Cerebellar cortex (tissue), 1 donor: ENCODE results near the gene HOGA1.
"Not testable (repeated sequence)": the region's sequence is repeated elsewhere in the genome, so short reads cannot be mapped to it uniquely, and the experiment has no call there.

Experiments
- DNase-seq: peaks from one replicate; pipeline ENCODE4 v3.0.0-alpha.2; 2015; ENCODE audit warnings: low spot score

HOGA1 gene

DNA sequence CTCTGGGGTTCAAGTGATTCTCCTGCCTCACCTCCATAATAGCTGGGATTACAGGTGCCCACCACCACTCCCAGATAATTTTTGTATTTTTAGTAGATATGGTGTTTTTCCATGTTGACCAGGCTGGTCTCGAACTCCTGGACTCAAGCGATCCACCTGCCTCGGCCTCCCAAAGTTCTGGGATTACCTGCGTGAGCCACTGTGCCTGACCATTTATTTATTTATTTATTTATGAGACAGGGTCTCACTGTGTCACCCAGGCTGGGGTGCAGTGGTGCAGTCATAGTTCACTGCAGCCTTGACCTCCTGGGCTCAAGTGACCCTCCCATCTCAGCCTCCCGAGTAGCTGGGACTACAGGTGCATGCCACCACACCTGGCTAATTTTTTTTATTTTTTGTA is 29.9 kb upstream of the HOGA1 start:
- not testable (repeated sequence) for DNase-seq

DNA sequence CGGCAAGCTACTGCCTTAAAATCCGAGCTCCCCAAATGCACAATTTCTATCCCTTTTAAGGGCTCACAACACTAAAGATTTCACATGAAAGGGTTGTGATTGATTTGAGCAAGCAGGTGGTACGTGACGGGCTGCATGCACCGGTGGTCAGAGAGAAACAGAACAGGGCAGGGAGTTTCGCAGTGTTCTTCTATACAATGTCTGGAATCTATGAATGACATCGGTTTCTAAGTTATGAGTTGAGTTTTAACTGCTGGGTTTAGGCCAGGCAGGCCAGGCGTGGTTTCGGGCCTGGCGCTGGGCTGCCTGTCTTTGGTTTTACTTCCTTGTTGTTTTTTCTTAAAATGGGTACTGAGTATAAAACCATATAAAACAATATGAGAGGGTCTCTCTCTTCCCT is 28.6 kb upstream of the HOGA1 start:
- not testable (repeated sequence) for DNase-seq

DNA sequence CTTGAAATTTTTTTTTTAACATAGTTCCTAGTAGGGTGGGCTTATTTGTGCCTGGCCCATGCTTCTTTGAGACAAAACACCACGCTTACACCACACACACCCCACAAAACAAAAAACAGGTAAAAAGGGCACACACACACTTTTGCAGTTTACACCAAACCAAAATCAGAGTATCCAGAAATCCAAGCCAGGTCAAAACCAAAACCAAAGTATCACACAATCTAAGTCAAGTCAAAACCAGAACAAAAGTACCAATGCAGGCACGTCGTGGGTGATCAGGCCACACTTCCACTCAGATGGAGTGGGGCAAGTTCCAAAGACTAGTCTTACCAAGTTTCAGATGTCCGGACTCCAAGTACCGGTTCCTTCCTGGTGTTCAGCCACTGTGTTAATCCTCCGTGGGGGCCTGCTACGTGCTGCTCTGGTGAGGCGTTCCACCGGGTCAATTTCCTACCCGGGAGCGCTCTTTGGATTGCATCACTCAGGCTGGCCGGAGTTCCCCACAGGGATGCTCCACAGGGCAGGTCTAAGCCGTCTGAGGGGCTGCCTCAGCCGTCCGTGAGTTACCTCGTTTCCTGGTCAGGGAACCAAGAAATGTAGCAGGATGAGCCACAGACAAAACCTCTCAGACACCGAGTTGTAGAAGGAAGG is 23.3 kb upstream of the HOGA1 start:
- not testable (repeated sequence) for DNase-seq

- DNase-seq = not testable (repeated sequence)
Observed at GRCh38 chr10:97561386-97562077, 22.7 kb upstream of the HOGA1 start.

DNA sequence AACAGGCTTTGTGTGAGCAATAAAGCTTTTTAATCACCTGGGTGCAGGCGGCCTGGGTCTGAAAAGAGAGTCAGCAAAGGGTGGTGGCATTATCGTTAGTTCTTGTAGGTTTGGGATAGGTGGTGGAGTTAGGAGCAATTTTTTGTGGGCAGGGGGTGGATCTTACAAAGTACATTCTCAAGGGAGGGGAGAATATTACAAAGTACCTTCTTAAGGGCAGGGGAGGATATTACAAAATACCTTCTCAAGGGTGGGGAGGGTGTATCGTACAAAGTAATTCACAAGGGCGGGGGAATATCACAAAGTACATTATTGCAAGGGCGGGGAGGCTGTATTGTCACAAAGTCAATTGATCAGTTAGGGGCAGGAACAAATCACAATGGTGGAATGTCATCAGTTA is 21.9 kb upstream of the HOGA1 start:
- not testable (repeated sequence) for DNase-seq

GRCh38 chr10:97563337-97563736 is 20.9 kb upstream of the HOGA1 start:
- DNase-seq = no peak

DNA sequence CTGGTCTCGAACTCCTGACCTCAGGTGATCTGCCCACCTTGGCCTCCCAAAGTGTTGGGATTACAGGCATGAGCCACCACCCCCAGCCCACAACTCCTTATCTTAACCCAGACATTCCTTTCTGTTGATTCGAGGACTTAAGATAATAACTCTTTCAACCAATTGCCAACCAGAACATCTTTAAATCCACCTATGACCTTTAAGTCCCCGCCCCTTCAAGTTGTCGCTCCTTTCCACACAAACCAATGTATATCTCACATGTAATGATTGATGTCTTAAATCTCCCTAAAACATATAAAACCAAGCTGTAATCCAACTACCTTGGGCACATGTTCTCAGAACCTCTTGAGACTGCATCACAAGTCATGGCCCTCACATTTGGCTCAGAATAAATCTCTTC is 19.4 kb upstream of the HOGA1 start:
- no peak for DNase-seq

GRCh38 chr10:97566336-97566996 is 17.7 kb upstream of the HOGA1 start:
- DNase-seq = no peak

DNA sequence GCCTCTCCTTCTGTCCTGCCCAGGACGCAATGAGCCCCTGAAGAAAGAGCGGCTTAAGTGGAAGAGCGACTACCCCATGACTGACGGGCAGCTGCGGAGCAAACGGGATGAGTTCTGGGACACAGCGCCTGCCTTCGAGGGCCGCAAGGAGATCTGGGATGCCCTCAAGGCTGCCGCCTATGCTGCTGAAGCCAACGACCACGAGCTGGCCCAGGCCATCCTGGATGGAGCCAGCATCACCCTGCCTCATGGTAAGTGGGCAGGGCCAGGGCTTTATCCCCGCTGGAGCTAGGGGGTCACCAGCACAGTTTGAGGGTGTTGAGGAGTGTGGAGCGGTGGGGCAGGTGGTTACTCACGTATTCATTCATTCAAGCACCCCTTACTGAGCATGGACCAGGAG is 16.3 kb upstream of the HOGA1 start:
- DNase-seq = no peak

- no peak for DNase-seq
Observed at GRCh38 chr10:97570146-97570788, 13.9 kb upstream of the HOGA1 start.

GRCh38 chr10:97570789-97571471 is 13.3 kb upstream of the HOGA1 start:
- peak; percentile 93 for DNase-seq

- DNase-seq = peak; percentile 61
Observed at GRCh38 chr10:97571622-97572021, 12.6 kb upstream of the HOGA1 start.

GRCh38 chr10:97572214-97572989 is 11.8 kb upstream of the HOGA1 start, which contains the start of gene ANKRD2:
Gene ANKRD2 (plus strand): TSS chr10:97572779. CDS start chr10:97572789, 10 bp downstream.
- DNase-seq = peak; percentile 88

DNA sequence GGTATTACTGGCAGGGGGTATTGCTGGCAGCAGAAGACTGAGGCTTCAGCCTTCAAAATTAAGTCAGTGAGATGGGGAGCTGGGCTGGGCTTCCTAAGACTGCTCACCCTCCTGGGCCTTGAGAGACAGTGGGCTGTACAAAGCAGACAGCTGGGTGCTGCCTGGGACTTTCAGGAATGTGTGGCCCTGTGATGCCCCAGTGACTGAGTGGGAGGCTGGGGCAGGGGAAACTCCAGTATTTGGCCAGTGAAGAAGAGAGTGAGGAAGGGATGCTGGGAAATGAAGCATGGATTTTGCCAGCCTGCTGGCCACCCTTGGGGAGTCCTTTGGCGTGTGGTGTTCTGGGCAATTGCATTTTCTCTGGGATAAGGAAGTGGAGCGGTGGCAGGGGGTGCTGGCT is 11.2 kb upstream of the HOGA1 start:
- DNase-seq = no peak

DNA sequence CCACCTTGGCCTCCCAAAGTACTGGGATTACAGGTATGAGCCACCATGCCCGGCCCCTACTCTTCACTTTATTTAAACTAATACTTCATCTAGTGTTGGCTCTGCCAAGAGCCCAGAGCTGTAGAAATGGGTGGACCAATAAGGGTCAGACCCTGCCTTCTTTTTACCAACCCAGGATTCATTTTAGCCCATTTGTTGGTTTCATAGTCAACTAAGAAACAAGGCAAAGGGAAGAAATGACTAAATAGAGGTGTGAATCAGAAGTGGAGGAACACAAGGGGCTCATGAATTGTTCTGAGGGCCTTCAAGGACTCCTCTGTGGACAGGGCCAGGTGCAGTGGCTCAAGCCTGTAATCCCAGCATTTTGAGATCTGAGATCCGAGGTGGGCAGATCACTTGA is 10.5 kb upstream of the HOGA1 start:
- no peak for DNase-seq

DNA sequence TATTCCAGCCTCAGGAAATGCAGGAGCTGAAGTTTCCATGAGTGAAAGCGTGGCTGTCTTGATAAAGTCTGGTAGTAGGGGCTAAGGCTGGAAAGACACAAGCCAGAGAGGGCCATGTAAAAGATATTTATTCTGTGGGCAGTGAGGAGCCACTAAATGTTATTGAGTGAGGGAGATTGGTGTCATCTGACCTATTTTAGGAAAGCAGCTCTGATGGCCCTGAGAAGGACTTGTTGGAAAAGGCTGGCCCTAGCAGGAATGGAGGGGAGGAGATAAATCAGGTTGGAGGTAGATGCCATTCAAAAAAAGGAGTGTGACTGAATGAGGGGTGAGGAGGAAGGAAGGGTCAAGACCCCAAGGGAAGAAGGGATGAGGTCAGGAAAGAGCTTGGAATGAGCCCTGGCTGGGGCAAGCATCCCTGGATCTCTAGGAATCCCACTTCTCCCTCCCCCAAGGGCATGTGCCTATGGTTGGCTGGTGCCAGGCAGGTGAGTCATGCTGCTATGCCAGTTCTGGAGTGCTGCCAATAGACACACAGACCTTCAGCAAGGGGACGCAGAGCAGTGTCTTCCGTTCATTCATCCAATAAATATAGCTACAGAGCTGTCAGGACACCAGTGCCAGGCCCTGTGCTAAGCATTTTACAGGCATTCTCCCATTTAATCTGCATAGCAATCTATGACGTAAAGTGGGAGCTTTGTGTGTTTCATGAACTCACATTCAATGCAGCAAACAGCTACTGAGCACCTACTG is 9.6 kb upstream of the HOGA1 start:
- peak; percentile 94 for DNase-seq

DNA sequence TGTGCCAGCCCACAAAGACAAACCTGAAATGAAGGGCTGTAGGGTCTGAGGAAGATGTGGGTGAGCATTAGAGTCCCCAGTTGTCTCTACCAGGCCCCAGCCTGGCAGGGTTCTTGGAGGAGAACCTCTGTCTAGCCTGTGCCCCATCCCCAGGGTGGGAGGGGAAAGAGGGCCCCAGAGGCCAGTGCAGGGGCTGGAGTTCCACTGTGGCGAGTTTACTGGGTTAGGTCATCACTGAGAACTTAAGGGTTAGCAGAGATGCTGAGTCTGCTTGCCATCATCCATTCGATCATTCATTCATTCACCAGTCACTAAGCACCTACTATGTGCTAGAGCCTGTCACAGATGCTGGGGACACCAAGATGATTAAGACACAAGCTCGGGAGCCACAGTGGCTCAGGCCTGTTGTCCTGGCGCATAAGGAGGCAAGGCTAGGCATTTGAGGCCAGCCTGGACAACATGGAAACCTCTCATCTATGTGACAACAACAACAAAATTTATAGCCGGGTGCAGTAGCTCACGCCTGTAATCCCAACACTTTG is 9.0 kb upstream of the HOGA1 start:
- DNase-seq = no peak

DNA sequence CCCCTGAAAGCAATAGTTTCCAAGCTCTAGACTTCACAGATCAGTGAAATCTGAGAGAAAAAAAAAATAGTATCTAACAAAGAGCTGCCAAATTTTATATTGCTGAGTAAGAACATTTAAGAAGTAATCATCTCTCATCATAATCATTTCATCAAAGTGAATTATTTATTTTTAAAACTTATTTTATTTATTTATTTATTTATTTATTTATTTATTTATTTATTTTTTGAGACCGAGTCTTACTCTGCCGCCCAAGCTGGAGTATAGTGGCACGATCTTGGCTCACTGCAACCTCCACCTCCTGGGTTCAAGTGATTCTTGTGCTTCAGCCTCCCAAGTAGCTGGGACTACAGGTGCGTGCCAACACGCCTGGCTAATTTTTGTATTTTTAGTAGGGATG is 7.7 kb upstream of the HOGA1 start:
- not testable (repeated sequence) for DNase-seq

DNA sequence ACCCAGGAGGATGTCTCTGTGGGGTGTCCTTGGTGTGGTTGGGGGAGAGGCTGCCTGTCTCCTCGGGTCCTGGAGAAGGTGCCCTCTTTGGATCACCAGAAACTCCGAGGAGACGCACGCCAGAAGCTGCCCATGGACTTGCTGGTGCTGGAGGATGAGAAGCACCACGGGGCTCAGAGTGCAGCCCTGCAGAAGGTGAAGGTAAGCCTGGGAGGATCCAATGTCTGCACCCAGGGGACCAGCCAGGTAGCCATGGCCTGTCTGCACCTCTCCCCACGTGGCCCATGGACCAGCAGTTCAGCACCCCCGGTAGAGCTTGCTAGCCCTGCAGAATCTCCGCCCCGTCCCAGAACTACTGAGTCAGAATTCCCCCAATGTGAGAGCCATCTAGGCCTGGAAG is 6.5 kb upstream of the HOGA1 start:
- DNase-seq = no peak

GRCh38 chr10:97578171-97578844 is 5.9 kb upstream of the HOGA1 start:
- DNase-seq = no peak
